Hepatocyte (in vitro differentiated cells): Measurements from ENCODE around the gene SCAMP2. TPM values are rescaled to one million over a fixed set of nuclear protein-coding genes. Genes with fewer than 3 reads are reported as not detected.

Source experiments
- DNase-seq: peaks from one replicate; pipeline ENCODE4 v3.0.0-alpha.2; 2016; ENCODE audit warnings: low spot score
- H2AFZ ChIP-seq: fragments of 200-600 bp; sonication (generic); 2 replicates; pipeline ENCODE4 v1.6.0; 2016; ENCODE audit warnings: antibody characterized with exemption, mild to moderate bottlenecking
- H3K27ac ChIP-seq: fragments of 200-600 bp; sonication (generic); 2 replicates; pipeline ENCODE4 v1.5.1; 2016; ENCODE audit warnings: mild to moderate bottlenecking
- H3K27me3 ChIP-seq: fragments of 200-600 bp; sonication (generic); 2 replicates; pipeline ENCODE4 v1.6.1; 2016
- H3K36me3 ChIP-seq: fragments of 200-600 bp; sonication (generic); replicated peaks from 2 replicates; pipeline ENCODE4 v1.5.1; 2016; ENCODE audit warnings: low read depth; ENCODE audit not compliant: insufficient read depth
- H3K4me1 ChIP-seq: fragments of 200-600 bp; sonication (generic); 2 replicates; pipeline ENCODE4 v1.5.1; 2016; ENCODE audit warnings: mild to moderate bottlenecking, moderate library complexity; ENCODE audit not compliant: insufficient read depth
- H3K4me2 ChIP-seq: fragments of 200-600 bp; sonication (generic); 2 replicates; pipeline ENCODE4 v1.6.0; 2016
- H3K4me3 ChIP-seq: fragments of 200-600 bp; sonication (generic); 2 replicates; pipeline ENCODE4 v1.5.1; 2016; ENCODE audit warnings: mild to moderate bottlenecking
- H3K79me2 ChIP-seq: fragments of 200-600 bp; sonication (generic); 2 replicates; pipeline ENCODE4 v1.6.0; 2017; ENCODE audit warnings: mild to moderate bottlenecking
- H3K9me2 ChIP-seq: fragments of 200-600 bp; sonication (generic); replicated peaks from 2 replicates; pipeline ENCODE4 v1.6.0; 2017; ENCODE audit warnings: mild to moderate bottlenecking; ENCODE audit not compliant: insufficient read depth
- H3K9me3 ChIP-seq: fragments of 200-600 bp; sonication (generic); 2 replicates; pipeline ENCODE4 v1.5.1; 2016; ENCODE audit warnings: low read depth, mild to moderate bottlenecking
- H4K20me1 ChIP-seq: fragments of 200-600 bp; sonication (generic); 2 replicates; pipeline ENCODE4 v1.6.0; 2016; ENCODE audit warnings: mild to moderate bottlenecking; ENCODE audit not compliant: insufficient read depth, poor library complexity, severe bottlenecking
- EZH2 ChIP-seq: fragments of 200-600 bp; sonication (generic); IDR thresholded peaks from 2 replicates; pipeline ENCODE4 v1.6.1; 2016; ENCODE audit warnings: antibody characterized with exemption, mild to moderate bottlenecking, borderline replicate concordance
- EZH2phosphoT487 ChIP-seq: fragments of 200-600 bp; sonication (generic); IDR thresholded peaks from one replicate; pipeline ENCODE4 v1.6.1; 2018; ENCODE audit warnings: antibody characterized with exemption, mild to moderate bottlenecking, low read depth, moderate library complexity; ENCODE audit not compliant: unreplicated experiment, severe bottlenecking
- WGBS: methylation state at CpG from one replicate; pipeline ENCODE4 v1.1.6; 2016; ENCODE audit warnings: low lambda C conversion rate; ENCODE audit errors: missing lambda C conversion rate; 5-methylcytosine and 5-hydroxymethylcytosine counted together
- polyA plus RNA-seq: library from polyadenylated mRNA; unstranded; fragments of >200 nt; fragmentation: Nextera tagmentation; extraction: Ambion mirVana; gene quantifications from 2 replicates; pipeline ENCODE4 v1.2.1, GENCODE V29; 2016
- total RNA-seq: library from RNA; depleted of rRNA; stranded (reverse); fragments of >200 nt; gene quantifications from 2 replicates; pipeline ENCODE4 v1.2.3, GENCODE V29; 2014
- TF ChIP-seq, protein P1 (sequence below): fragments of 200-600 bp; sonication (generic); IDR thresholded peaks from 2 replicates; pipeline ENCODE4 v1.5.1; 2016; ENCODE audit warnings: antibody characterized with exemption, mild to moderate bottlenecking; ENCODE audit not compliant: poor library complexity

SCAMP2 gene
- total and polyA plus RNA-seq, 2 experiments from 2014 or later = 64.0 to 130 TPM

DNA sequence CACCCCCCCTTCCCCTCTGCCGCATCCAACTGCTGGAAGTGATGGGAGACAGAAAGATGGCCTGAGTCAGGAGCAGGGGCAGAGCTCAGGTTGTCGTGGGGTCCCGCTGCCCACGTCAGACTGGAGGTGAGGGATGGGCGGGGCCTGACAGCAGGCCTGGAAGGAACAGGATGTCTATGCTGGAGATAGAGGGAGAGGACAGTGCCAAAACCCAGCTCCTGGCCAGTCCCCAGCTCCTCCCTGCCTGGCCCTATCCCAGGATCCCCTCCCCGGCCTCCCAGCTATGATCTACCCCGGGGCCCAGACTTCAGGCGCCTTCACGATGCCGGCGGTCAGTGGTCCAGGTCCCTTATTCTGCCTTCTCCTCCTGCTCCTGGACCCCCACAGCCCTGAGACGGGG lies 60.6 kb downstream of the SCAMP2 start, which contains the start of gene LMAN1L:
LMAN1L (plus strand) TSS at position 303 of the 400 bp plus-strand sequence; CDS start at position 323, 20 bp downstream.
- Histone ChIP-seq H2AFZ (no peak within 1 kb of the TSS), H3K36me3 (no peaks in the 10 kb centered on the region), H3K4me2 (no peak within 1 kb of the TSS), H3K4me1 (no peaks in the 10 kb centered on the region), H3K27ac (no peak within 1 kb of the TSS), H3K9me3 (no peaks in the 10 kb centered on the region), H3K4me3 (no peak within 1 kb of the TSS), H3K79me2 (no peaks in the 10 kb centered on the region), H3K27me3 (no peaks in the 10 kb centered on the region), H3K9me2 (no peaks in the 10 kb centered on the region), H4K20me1 (no peaks in the 10 kb centered on the region)
- TF ChIP-seq EZH2phosphoT487 = no peak
- TF ChIP-seq, protein P1, sequence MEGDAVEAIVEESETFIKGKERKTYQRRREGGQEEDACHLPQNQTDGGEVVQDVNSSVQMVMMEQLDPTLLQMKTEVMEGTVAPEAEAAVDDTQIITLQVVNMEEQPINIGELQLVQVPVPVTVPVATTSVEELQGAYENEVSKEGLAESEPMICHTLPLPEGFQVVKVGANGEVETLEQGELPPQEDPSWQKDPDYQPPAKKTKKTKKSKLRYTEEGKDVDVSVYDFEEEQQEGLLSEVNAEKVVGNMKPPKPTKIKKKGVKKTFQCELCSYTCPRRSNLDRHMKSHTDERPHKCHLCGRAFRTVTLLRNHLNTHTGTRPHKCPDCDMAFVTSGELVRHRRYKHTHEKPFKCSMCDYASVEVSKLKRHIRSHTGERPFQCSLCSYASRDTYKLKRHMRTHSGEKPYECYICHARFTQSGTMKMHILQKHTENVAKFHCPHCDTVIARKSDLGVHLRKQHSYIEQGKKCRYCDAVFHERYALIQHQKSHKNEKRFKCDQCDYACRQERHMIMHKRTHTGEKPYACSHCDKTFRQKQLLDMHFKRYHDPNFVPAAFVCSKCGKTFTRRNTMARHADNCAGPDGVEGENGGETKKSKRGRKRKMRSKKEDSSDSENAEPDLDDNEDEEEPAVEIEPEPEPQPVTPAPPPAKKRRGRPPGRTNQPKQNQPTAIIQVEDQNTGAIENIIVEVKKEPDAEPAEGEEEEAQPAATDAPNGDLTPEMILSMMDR = no peak
- no peak for TF ChIP-seq EZH2
- no peak for DNase-seq
- WGBS = 84% methylated on average over 12 of the region's 12 CpGs

GRCh38 chr15:74809956-74810355 lies 63.2 kb downstream of the SCAMP2 start:
- Histone ChIP-seq H3K27me3 (no peaks in the 10 kb centered on the region), H3K4me3 (no peak overlapping the region), H3K9me3 (no peaks in the 10 kb centered on the region), H3K36me3 (no peaks in the 10 kb centered on the region), H4K20me1 (no peaks in the 10 kb centered on the region), H3K4me1 (no peaks in the 10 kb centered on the region), H3K4me2 (no peak overlapping the region), H2AFZ (no peak overlapping the region), H3K27ac (no peak overlapping the region), H3K9me2 (no peaks in the 10 kb centered on the region), H3K79me2 (no peaks in the 10 kb centered on the region)
- WGBS = 85% methylated on average over 3 of the region's 3 CpGs
- no peak for DNase-seq
- TF ChIP-seq, protein P1 = no peak
- TF ChIP-seq EZH2 (no peak), EZH2phosphoT487 (no peak)

GRCh38 chr15:74809242-74809641 lies 63.9 kb downstream of the SCAMP2 start:
- no peaks in the 10 kb centered on the region for H3K36me3 ChIP-seq
- no peak overlapping the region for H3K27ac ChIP-seq
- 75% methylated on average over 3 of the region's 5 CpGs for WGBS
- no peak for TF ChIP-seq EZH2
- TF ChIP-seq, protein P1 = no peak
- no peak for TF ChIP-seq EZH2phosphoT487
- no peak for DNase-seq
- no peaks in the 10 kb centered on the region for H3K27me3 ChIP-seq
- H3K9me3 ChIP-seq = no peaks in the 10 kb centered on the region
- H2AFZ ChIP-seq = no peak overlapping the region
- no peaks in the 10 kb centered on the region for H3K79me2 ChIP-seq
- H4K20me1 ChIP-seq = no peaks in the 10 kb centered on the region
- H3K4me3 ChIP-seq = no peak overlapping the region
- H3K9me2 ChIP-seq = no peaks in the 10 kb centered on the region
- no peaks in the 10 kb centered on the region for H3K4me1 ChIP-seq
- no peak overlapping the region for H3K4me2 ChIP-seq

GRCh38 chr15:74808840-74809229 lies 64.3 kb downstream of the SCAMP2 start:
- WGBS = 69% methylated on average over 4 of the region's 4 CpGs
- DNase-seq = no peak
- TF ChIP-seq EZH2 = no peak
- TF ChIP-seq, protein P1 = no peak
- TF ChIP-seq EZH2phosphoT487 = no peak
- no peaks in the 10 kb centered on the region for H3K9me2 ChIP-seq
- H3K27ac ChIP-seq = no peak overlapping the region
- no peaks in the 10 kb centered on the region for H3K79me2 ChIP-seq
- no peaks in the 10 kb centered on the region for H3K9me3 ChIP-seq
- H3K27me3 ChIP-seq = no peaks in the 10 kb centered on the region
- no peaks in the 10 kb centered on the region for H3K36me3 ChIP-seq
- no peaks in the 10 kb centered on the region for H3K4me1 ChIP-seq
- H3K4me3 ChIP-seq = no peak overlapping the region
- no peak overlapping the region for H3K4me2 ChIP-seq
- no peaks in the 10 kb centered on the region for H4K20me1 ChIP-seq
- no peak overlapping the region for H2AFZ ChIP-seq
